GM18873 (cell line): ENCODE measurements around the gene CDT1.
"Not testable (repeated sequence)": the region's sequence is repeated elsewhere in the genome, so short reads cannot be mapped to it uniquely, and the experiment has no call there.

Source experiments
- ATAC-seq: cut with Tn5 transposase; IDR thresholded peaks from one replicate; pipeline ENCODE4 v1.9.1; 2021; ENCODE audit warnings: mild to moderate bottlenecking, moderate library complexity, moderate number of reproducible peaks; ENCODE audit not compliant: unreplicated experiment, low FRiP score

Gene CDT1

GRCh38 chr16:88782454-88783390 is 20.9 kb upstream of the CDT1 start:
- ATAC-seq = no peak

GRCh38 chr16:88783391-88784073 is 20.1 kb upstream of the CDT1 start:
- ATAC-seq = no peak

DNA sequence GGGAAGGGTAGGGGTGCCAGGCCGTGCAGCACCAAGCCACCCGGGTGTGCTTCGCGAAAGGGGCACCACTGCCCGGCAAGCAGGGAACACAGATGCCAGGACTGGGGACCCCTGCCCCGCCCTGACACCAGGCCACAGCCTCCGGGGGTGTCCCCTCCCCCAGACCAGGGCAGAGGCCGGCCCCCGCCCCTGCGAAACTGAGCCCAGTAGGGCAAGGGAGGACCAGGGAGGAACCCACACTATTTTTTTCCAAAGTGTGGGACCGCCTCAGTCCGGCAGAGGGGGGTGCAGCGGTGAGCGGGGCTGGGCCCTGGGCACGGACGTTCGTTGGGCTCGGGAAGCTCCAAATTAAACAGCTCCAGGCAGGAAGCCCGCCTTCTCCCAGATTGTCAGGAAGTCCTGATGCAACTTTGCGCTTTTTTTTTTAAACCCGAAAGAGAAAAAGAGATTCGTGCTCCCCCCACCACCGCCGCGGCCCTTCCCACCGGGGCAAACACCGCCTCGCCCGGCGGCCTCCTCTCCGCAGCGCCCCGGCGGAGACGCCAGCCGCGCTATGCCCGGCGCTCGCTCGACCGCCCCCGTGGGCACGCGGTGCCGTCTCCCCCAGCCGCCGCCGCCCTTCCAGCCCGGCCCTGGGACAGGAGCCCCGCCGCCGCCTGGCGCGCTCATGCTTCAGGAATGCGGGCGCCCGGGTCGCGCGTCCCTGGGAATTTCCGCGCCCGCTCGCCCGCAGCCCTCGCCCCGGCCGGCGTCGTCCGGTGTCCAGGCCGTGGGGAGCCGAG is 19.3 kb upstream of the CDT1 start:
- no peak for ATAC-seq

GRCh38 chr16:88784856-88785105 is 18.8 kb upstream of the CDT1 start:
- ATAC-seq = no peak

- no peak for ATAC-seq
Observed at GRCh38 chr16:88785106-88785924, 18.3 kb upstream of the CDT1 start, which contains the start of gene PIEZO1. TSS of gene PIEZO1 (minus strand) at chr16:88785220. CDS start at chr16:88784964, 256 bp downstream.

GRCh38 chr16:88787579-88788314 is 15.8 kb upstream of the CDT1 start:
- no peak for ATAC-seq

DNA sequence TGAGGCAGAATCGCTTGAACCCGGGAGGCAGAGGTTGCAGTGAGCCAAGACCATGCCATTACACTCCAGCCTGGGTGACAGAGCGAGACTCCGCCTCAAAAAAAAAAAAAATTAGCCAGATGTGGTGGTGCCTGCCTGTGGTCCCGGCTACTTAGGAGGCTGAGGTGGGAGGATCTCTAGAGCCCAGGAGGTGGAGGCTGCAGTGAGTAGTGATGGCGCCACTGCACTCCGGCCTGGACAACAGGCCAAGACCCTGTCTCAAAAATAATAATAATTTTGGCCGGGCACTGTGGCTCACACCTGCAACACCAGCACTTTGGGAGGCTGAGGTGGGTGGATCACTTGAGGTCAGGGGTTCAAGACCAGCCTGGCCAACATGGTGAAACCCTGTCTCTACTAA is 14.8 kb upstream of the CDT1 start:
- not testable (repeated sequence) for ATAC-seq

GRCh38 chr16:88789594-88789993 is 14.0 kb upstream of the CDT1 start:
- ATAC-seq = no peak

GRCh38 chr16:88790312-88791211 is 13.0 kb upstream of the CDT1 start:
- ATAC-seq = no peak

DNA sequence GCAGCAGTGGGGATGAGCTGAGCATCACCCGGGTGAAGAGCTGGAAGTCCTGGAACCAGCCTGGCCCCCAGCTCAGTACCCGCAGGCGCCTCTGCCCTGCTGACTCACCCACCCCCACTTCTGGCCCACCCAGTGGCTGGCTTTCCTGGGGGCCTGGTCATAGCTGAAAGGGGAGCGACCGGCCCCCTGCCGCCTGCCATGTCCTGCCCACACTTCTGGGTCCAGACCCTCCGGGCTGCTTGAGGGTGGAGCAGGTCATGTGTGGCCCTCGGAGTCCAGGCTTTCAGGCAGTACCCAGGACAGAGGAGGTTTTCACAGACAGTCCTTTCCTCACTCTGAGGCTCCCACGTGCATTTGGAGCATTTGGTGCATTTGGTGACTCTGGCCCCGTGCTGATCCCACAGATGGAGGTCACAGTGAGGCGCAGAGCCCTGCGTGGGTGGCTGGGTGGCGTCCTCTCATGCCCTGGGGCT is 11.5 kb upstream of the CDT1 start:
- no peak for ATAC-seq

DNA sequence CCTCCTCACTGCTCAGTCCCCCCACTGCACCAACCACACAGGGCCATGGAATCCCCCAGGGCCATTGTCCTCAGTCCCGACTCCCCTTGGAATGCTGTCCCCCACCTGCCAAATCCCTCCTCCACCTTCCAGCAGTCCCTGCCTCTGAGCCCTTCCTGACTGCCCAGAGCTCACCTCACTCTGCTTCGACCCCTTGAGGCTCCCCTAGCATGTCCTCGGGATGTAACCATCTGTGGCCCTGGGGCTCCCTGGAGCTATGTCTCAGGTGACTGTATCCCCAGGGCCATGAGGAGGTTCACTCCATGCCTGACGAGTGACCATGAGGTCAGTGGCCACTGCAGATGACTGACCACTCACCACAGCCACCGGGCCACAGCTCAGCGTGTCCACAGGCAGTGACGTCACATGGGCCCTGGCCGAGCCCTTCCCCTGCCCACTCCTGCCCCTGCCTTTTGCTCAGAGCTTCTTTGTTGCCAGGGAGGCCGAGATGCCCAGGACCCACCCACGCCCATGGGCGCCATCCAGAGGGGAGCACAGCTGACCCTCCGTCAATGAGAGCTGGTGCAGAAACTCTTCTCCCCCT is 10.8 kb upstream of the CDT1 start:
- no peak for ATAC-seq

DNA sequence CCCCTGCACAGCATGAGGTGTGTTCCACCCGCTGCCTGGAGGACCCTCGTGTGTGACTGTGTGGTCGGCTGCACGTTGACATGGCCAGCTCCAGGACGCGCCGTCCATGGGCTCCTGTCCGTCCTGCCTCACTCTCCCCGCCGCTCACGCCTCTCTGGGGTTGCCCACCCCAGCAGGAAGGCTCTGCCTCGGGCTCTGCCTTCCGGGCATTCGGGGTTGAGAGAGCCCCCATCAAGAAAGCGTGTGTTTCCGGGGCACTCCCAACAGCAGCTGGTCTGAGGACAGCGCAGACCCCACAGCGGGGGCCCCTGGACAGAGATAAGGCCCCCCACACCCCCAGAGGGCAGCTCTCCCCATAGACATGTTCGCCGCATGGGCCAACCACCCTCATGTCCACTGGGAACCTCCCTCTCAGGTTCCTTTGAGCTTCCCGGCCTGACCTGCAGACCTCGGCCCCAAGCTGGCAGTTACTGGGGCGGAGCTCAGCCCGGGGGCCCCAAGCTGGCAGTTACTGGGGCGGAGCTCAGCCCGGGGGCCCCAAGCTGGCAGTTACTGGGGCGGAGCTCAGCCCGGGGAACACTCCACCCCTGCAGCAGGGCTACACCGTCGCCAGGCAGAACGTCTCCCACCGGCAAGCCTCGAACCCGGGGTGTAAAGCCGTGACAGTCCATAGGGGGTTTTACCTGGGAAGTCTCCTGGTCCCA is 10.2 kb upstream of the CDT1 start:
- no peak for ATAC-seq

DNA sequence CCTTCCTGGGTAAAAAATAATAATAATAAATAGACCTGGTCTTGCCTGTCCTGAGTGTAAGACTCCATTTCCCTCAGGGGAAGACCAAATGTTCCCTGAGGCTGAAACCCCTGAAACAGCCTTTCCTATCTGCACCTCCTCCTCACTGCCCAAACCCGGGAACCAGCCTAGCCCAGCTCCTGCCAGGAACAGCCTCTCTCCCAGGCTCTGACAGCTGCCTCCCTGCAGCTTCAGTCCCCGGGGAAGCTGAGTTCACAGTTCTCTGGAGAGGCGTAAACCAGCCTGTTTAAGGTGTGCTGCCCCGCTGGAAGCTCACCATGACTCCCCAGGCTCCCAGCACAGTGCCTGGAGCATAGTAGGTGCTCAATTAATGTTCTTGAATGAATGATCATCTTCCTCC is 7.3 kb upstream of the CDT1 start:
- ATAC-seq = no peak

DNA sequence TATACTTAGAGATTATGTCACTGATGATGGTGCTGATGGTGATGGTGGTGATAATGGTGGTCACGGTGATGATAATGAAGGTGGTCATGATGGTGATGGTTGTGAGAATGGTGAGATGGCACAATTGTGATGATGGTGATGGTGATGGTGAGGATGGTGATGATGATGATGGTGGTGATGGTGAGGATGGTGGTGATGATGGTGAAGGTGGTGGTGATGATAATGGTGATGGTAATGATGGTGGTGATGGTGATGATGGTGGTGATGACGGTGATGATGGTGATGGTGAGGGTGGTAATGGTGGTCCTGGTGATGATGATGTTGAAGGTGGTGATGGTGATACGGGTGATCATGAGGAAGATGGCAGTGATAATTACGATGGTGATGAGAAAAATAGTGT is 5.5 kb upstream of the CDT1 start:
- ATAC-seq = no peak

DNA sequence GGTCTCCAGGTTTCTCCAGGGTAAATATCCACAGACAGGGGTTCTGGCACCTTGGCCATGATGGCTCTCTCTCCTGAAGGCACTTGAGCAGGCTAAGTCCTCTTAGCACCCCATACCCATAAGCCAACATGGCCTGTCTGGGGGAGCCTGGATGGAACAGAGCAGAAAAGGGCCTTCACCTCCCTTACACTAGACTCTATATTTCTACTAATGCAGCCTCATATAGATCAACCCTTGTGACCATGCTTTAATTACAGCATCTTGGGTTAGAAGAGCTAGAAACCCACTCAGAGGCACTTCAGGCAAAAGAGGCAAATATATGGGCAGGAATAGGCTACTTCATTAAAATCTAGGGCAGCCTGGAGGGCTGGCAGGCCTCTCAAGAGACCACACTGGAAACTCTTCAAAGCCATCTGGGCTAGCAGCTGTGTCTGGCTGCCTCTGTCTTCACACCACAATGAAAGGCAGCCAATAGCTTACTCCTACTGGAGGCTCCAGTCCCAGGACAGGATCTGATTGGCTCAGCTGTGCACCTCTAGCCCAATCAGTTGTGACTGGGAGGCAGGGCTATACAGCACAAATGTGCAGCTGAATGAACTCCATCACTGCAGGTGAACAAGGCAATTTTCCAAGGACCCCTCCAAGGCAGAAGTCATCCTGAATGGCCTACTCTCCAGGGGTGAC is 4.7 kb upstream of the CDT1 start:
- no peak for ATAC-seq

DNA sequence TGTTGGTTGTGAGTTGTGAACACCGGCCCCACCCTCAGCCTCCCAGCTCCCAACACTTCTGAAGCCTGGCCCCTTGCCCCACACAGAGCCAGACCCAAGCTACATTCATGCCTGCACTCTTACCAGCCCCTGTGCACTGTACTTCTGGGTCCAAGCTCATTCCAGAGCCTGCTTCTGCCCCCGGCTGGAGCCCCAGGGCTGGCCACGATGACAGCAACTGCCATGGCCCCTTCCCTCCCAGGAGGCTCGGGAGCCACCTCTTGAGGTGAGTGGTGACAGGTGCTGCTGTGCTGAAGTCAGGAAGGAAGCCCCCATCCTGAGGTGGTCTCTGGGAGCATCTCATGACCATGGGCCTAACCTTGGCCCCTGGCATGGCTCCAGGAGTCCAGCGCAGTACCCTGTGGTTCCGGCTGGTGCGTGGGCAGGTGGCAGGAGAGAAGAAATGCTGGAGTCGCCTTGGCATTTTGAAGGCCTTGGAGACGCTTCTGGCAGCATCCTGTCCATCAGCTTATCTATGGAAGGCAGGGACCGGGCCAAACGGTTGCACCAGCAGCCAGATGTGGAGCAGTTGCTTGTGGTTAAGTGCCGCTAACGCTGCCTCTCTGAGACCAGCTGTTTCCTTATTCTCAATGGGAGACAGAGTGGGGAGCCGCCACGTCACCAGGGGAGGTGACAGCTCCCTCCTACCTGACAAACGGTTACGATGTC is 3.9 kb upstream of the CDT1 start:
- ATAC-seq = no peak

GRCh38 chr16:88800277-88800592 is 3.4 kb upstream of the CDT1 start:
- ATAC-seq = no peak
